Measurements from ENCODE around the gene PHC1. TPM values are rescaled to one million over a fixed set of nuclear protein-coding genes. Genes with fewer than 3 reads are reported as not detected.
"Not testable (repeated sequence)": the region's sequence is repeated elsewhere in the genome, so short reads cannot be mapped to it uniquely, and the experiment has no call there.

The PHC1 gene
- total RNA-seq (10 to 100 TPM; 18.5 to 19.5 TPM), polyA plus RNA-seq (21.0 TPM)

DNA sequence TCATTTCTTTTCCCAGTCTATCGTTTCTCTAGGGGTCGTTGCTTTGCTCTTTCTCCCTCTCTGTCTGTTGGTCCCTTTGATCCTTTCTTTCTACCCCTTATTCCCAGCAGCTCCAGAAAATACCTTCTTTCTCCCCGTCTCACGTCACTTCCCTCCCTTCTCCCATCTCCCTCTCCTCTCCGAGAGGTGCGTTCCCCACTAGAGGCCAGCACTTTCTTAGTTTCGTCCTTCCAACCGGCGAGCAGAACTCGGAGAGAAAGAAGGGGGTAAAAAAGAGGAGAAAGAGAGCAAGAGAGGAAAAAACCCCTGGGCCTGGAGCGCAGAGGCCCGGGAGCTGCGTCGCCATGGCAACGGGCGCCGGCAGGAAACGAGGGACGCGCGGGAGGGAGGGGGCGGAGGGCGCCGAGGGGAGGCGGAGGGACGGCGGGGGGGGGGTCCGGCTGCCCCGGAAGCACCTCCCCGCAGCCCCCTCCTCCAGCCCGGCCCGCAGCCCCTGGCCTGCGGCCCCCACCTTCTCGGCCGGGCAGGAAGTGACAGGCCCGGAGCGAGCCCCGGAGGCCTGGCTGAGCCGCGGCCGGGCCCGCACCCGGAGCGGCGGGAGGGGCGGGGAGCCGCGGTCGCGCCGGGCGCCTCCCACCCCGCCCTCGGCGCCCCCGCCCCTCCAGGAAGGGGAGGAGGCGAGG, at the start of gene PHC1:
Gene PHC1, plus strand, starts transcription at position 477 of the 683 bp plus-strand sequence. CDS start 3,169 bp downstream, outside the sequence.
- not testable (repeated sequence) for H3K9me3 Mint-ChIP-seq; H3K36me3 ChIP-seq (ENCODE audit: insufficient read depth, low read length); H3K27me3 Mint-ChIP-seq; H3K36me3 Mint-ChIP-seq; H3K27me3 ChIP-seq (ENCODE audit: insufficient read depth, low read length, poor library complexity, severe bottlenecking); H3K9me3 ChIP-seq (ENCODE audit: low read length)
- ChIA-PET POLR2A (interaction anchor here (1.0 kb wide), 2 partner anchors 37 to 217 kb away, joined by 3 to 4 read pairs; partner anchors contain the start of gene RIMKLB), CTCF (interaction anchor here (1.2 to 2.3 kb wide), 6 partner anchors 24 to 136 kb away, joined by 3 to 10 read pairs (median 8); partner anchors contain the start of gene M6PR)
- H3K4me3 ChIP-seq (ENCODE audit: low read length), result peak within 1 kb of the TSS; percentile 90
- Mint-ChIP-seq H3K4me1 (peaks cover 7 to 20% (median 14%) of the 10 kb centered on the region in 3 donors), H3K27ac (peak within 1 kb of the TSS; percentile 62 to 100 (median 96)), H3K4me3 (peak within 1 kb of the TSS; percentile 77 to 96 (median 89))
- peak within 1 kb of the TSS; percentile 72 for H3K27ac ChIP-seq (ENCODE audit: low read depth, low read length)
- peaks cover 28% of the 10 kb centered on the region for H3K4me1 ChIP-seq (ENCODE audit: insufficient read depth, low read length)
- DNase-seq, result peak; percentile 78 to 88 (median 80)

DNA sequence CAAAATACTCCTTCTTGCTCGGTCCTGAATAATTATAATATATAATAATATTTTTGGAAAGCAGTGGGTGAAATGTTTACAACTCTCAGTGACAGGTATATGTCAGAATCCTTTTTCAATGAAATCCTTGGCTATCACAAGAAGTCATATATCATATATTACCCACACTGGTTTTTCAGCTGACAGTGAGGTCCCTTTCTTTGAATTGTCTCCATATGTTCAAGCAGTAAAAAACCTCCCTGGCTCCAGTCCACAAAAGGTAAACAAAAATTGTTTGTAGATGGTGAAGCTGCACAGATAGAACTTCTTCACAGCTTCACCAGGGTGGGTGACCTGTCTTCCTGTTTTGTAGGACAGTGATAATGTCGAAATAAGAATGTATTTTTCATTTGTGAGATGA, 47.9 kb upstream of the PHC1 start:
- Mint-ChIP-seq H3K4me1 (no peaks in the 10 kb centered on the region), H3K36me3 (no peaks in the 10 kb centered on the region), H3K4me3 (no peak overlapping the region), H3K9me3 (no peaks in the 10 kb centered on the region), H3K27me3 (peaks cover 0 to 10% of the 10 kb centered on the region in 2 donors), H3K27ac (no peak overlapping the region)
- POLR2A ChIA-PET, result no interaction called here
- H3K4me3 ChIP-seq (ENCODE audit: low read length), result no peak overlapping the region
- no peaks in the 10 kb centered on the region for H3K4me1 ChIP-seq (ENCODE audit: insufficient read depth, low read length)
- CTCF ChIA-PET, result no interaction called here
- H3K9me3 ChIP-seq (ENCODE audit: low read length), result no peaks in the 10 kb centered on the region
- H3K36me3 ChIP-seq (ENCODE audit: insufficient read depth, low read length), result no peaks in the 10 kb centered on the region
- no peak overlapping the region for H3K27ac ChIP-seq (ENCODE audit: low read depth, low read length)
- DNase-seq, result no peak
- no peaks in the 10 kb centered on the region for H3K27me3 ChIP-seq (ENCODE audit: insufficient read depth, low read length, poor library complexity, severe bottlenecking)

DNA sequence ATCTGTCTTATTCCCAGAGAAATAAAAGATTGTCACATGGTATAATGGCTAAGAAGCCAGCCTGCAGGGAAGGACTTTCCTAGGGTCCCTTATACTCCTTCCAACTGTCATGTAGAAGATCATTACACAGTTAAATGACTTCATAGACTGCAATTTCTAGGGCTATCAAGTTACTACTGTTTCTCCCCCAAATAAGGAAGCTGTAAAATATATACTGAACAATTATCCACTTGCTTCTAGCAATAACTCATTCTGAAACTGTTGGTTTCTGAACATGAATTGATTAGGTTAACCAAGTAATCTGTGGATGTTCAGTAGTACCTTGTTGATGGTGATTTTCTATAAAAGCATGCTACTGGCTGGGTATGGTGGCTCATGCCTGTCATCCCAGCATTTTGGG, 47.3 kb upstream of the PHC1 start:
- H3K4me1 ChIP-seq (ENCODE audit: insufficient read depth, low read length), result no peaks in the 10 kb centered on the region
- POLR2A ChIA-PET, result no interaction called here
- DNase-seq, result no peak
- Mint-ChIP-seq H3K27ac (no peak overlapping the region), H3K27me3 (peaks cover 0 to 10% of the 10 kb centered on the region in 2 donors), H3K36me3 (no peaks in the 10 kb centered on the region), H3K4me3 (no peak overlapping the region), H3K4me1 (no peaks in the 10 kb centered on the region), H3K9me3 (no peaks in the 10 kb centered on the region)
- H3K4me3 ChIP-seq (ENCODE audit: low read length), result no peak overlapping the region
- H3K27ac ChIP-seq (ENCODE audit: low read depth, low read length), result no peak overlapping the region
- CTCF ChIA-PET, result no interaction called here
- no peaks in the 10 kb centered on the region for H3K9me3 ChIP-seq (ENCODE audit: low read length)
- no peaks in the 10 kb centered on the region for H3K36me3 ChIP-seq (ENCODE audit: insufficient read depth, low read length)
- H3K27me3 ChIP-seq (ENCODE audit: insufficient read depth, low read length, poor library complexity, severe bottlenecking), result no peaks in the 10 kb centered on the region

DNA sequence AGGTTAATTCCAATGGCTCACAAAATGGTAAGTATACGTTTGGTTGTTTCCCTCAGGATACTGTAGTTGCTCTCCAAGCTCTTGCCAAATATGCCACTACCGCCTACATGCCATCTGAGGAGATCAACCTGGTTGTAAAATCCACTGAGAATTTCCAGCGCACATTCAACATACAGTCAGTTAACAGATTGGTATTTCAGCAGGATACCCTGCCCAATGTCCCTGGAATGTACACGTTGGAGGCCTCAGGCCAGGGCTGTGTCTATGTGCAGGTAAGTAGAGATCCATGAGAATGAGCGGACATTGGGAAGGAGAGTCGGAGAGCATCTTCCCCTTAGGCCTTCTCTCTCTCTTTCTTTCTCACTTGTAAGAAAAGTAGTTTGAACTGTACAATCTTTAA, 46.5 kb upstream of the PHC1 start:
- H3K4me1 ChIP-seq (ENCODE audit: insufficient read depth, low read length), result no peaks in the 10 kb centered on the region
- H3K4me1 Mint-ChIP-seq, result no peaks in the 10 kb centered on the region
- ChIA-PET POLR2A (no interaction called here), CTCF (no interaction called here)
- no peak overlapping the region for H3K4me3 Mint-ChIP-seq
- peaks cover 0 to 4% of the 10 kb centered on the region in 2 donors for H3K27me3 Mint-ChIP-seq
- H3K4me3 ChIP-seq (ENCODE audit: low read length), result no peak overlapping the region
- H3K27ac ChIP-seq (ENCODE audit: low read depth, low read length), result no peak overlapping the region
- H3K36me3 ChIP-seq (ENCODE audit: insufficient read depth, low read length), result no peaks in the 10 kb centered on the region
- DNase-seq, result no peak
- H3K36me3 Mint-ChIP-seq, result no peaks in the 10 kb centered on the region
- H3K9me3 Mint-ChIP-seq, result no peaks in the 10 kb centered on the region
- H3K27me3 ChIP-seq (ENCODE audit: insufficient read depth, low read length, poor library complexity, severe bottlenecking), result no peaks in the 10 kb centered on the region
- H3K27ac Mint-ChIP-seq, result no peak overlapping the region
- no peaks in the 10 kb centered on the region for H3K9me3 ChIP-seq (ENCODE audit: low read length)

DNA sequence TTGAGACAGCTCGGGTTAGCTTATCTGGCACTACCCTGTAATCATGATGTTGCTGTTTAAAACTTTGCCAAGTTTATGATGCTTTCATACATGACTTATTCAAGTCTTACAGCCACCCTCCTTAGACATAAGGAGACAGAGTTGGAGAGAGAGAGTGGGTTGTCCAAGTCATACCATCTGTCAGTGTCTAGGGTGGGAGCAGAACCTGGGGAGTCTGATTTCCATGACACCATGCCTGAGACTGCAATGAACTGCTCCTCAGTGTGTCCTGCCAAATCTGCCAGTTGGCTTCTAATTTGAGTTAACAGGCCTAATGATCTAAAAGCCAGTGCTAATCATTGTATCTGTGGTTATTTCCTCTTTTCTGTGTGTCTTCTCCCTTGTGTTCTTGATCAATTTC, 43.7 kb upstream of the PHC1 start:
- H3K27ac Mint-ChIP-seq, result no peak overlapping the region
- CTCF ChIA-PET, result no interaction called here
- no peak overlapping the region for H3K27ac ChIP-seq (ENCODE audit: low read depth, low read length)
- no peaks in the 10 kb centered on the region for H3K4me1 ChIP-seq (ENCODE audit: insufficient read depth, low read length)
- H3K36me3 Mint-ChIP-seq, result no peaks in the 10 kb centered on the region
- H3K9me3 ChIP-seq (ENCODE audit: low read length), result no peaks in the 10 kb centered on the region
- no peak for DNase-seq
- no peaks in the 10 kb centered on the region for H3K27me3 ChIP-seq (ENCODE audit: insufficient read depth, low read length, poor library complexity, severe bottlenecking)
- no peaks in the 10 kb centered on the region for H3K9me3 Mint-ChIP-seq
- H3K36me3 ChIP-seq (ENCODE audit: insufficient read depth, low read length), result no peaks in the 10 kb centered on the region
- H3K4me3 Mint-ChIP-seq, result no peak overlapping the region
- no peaks in the 10 kb centered on the region for H3K27me3 Mint-ChIP-seq
- POLR2A ChIA-PET, result no interaction called here
- no peak overlapping the region for H3K4me3 ChIP-seq (ENCODE audit: low read length)
- H3K4me1 Mint-ChIP-seq, result no peaks in the 10 kb centered on the region

DNA sequence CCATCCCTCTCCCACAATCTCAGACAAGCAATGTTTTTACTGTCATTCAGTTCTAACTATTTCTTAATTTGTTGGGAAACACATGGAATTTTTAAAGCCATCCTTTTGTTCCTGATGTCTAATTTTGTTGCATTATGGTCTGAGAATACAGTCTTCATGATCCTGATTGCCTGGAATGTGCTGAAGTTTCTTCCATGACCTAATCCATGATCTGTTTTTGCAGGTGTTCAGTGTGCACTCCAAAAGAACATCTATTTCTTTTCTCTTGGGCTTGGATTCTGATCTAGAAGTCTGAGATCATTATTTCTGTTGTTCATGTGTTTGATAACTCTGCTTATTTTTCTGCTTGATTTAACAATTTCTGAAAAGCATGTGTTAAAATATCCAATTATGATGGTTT, 43.2 kb upstream of the PHC1 start:
- H3K27me3 ChIP-seq (ENCODE audit: insufficient read depth, low read length, poor library complexity, severe bottlenecking), result no peaks in the 10 kb centered on the region
- H3K36me3 ChIP-seq (ENCODE audit: insufficient read depth, low read length), result no peaks in the 10 kb centered on the region
- Mint-ChIP-seq H3K27me3 (no peaks in the 10 kb centered on the region), H3K27ac (peak overlapping the region in 1 of 8 donors; percentile 47), H3K4me1 (no peaks in the 10 kb centered on the region), H3K4me3 (no peak overlapping the region), H3K9me3 (no peaks in the 10 kb centered on the region), H3K36me3 (no peaks in the 10 kb centered on the region)
- POLR2A ChIA-PET, result no interaction called here
- no peaks in the 10 kb centered on the region for H3K4me1 ChIP-seq (ENCODE audit: insufficient read depth, low read length)
- CTCF ChIA-PET, result no interaction called here
- no peaks in the 10 kb centered on the region for H3K9me3 ChIP-seq (ENCODE audit: low read length)
- no peak overlapping the region for H3K27ac ChIP-seq (ENCODE audit: low read depth, low read length)
- no peak overlapping the region for H3K4me3 ChIP-seq (ENCODE audit: low read length)
- no peak for DNase-seq

DNA sequence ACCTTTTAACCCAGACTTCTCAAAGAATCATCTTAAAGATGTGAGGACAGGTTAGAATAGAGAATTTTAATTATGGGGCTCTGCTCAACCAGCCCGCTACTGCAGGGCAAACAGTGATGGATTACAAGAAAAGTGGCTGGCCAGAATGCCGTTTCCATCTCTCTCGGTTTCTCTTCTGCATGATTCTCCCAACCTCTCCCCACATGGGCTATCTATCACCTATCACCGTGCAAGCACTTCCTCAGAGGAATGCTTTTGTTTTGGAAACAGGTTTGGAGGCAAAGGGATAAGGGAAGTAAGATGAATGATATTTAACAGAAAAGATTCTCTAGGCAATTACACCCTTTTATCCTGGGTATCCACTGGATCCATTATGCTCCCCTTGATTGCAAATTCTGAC, 37.4 kb upstream of the PHC1 start:
- Mint-ChIP-seq H3K4me3 (no peak overlapping the region), H3K9me3 (no peaks in the 10 kb centered on the region), H3K4me1 (no peaks in the 10 kb centered on the region), H3K27ac (no peak overlapping the region), H3K27me3 (peaks cover 3 to 8% of the 10 kb centered on the region in 2 donors), H3K36me3 (no peaks in the 10 kb centered on the region)
- Histone ChIP-seq H3K36me3 (ENCODE audit: insufficient read depth, low read length) (no peaks in the 10 kb centered on the region), H3K27ac (ENCODE audit: low read depth, low read length) (no peak overlapping the region), H3K9me3 (ENCODE audit: low read length) (no peaks in the 10 kb centered on the region), H3K27me3 (ENCODE audit: insufficient read depth, low read length, poor library complexity, severe bottlenecking) (no peaks in the 10 kb centered on the region), H3K4me3 (ENCODE audit: low read length) (no peak overlapping the region), H3K4me1 (ENCODE audit: insufficient read depth, low read length) (no peaks in the 10 kb centered on the region)
- POLR2A ChIA-PET, result no interaction called here
- CTCF ChIA-PET, result no interaction called here
- DNase-seq, result no peak

DNA sequence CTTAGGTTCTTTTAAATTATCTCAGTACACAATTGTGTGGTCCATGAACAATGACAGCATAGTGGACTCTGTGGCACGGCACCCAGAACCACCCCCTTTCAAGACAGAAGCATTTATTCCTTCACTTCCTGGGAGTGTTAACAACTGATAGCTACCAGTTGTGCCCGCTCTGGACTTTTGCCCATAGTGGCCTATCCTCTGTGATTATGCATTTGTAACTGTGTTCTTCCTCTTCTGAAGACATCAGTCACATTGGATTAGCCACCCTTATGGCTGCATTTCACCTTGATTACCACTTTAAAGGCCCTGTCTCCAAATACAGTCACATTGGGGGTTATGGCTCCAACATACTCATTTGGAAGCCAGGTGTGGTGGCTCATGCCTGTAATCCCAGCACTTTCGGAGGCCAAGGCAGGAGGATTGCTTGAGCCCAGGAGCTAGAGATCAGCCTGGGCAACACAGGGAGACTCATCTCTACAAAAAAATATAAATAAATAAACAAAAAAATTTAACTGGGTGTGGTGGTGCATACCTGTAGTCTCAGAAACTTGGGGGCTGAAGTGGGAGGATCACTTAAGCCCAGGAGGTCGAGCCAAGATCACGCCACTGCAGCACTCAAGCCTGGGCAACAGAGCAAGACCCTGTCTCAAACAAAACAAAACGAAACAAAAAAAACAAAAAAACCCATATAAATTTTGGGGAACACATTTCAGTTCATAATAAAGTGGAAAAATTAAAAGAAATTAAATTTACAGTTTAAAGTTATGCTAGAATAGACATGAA, 27.6 kb upstream of the PHC1 start:
- Mint-ChIP-seq H3K4me3 (no peak overlapping the region), H3K27ac (no peak overlapping the region), H3K4me1 (peaks cover 4 to 7% (median 6%) of the 10 kb centered on the region in 3 donors), H3K9me3 (peaks cover 0 to 2% (median 0%) of the 10 kb centered on the region in 5 donors), H3K36me3 (peaks cover 0 to 2% (median 0%) of the 10 kb centered on the region in 3 donors), H3K27me3 (peaks cover 4 to 6% of the 10 kb centered on the region in 2 donors)
- H3K4me3 ChIP-seq (ENCODE audit: low read length), result no peak overlapping the region
- peak overlapping the region; percentile 49 for H3K27ac ChIP-seq (ENCODE audit: low read depth, low read length)
- no peak for DNase-seq
- H3K9me3 ChIP-seq (ENCODE audit: low read length), result no peaks in the 10 kb centered on the region
- H3K36me3 ChIP-seq (ENCODE audit: insufficient read depth, low read length), result no peaks in the 10 kb centered on the region
- no peaks in the 10 kb centered on the region for H3K4me1 ChIP-seq (ENCODE audit: insufficient read depth, low read length)
- POLR2A ChIA-PET, result no interaction called here
- CTCF ChIA-PET, result interaction anchor here (1.1 to 1.5 kb wide), 4 partner anchors 8 to 205 kb away, joined by 3 to 7 read pairs (median 4); no protein-coding TSS in a partner anchor
- no peaks in the 10 kb centered on the region for H3K27me3 ChIP-seq (ENCODE audit: insufficient read depth, low read length, poor library complexity, severe bottlenecking)

Measured in CD8-positive, alpha-beta memory T cell (primary cell).